Fibroblast of pulmonary artery (primary cell): ENCODE results near the gene SMC6.

Experiments
- DNase-seq: peaks from one replicate; pipeline ENCODE4 v3.0.0-alpha.2; 2010; ENCODE audit warnings: low read depth
- H3K4me3 ChIP-seq: replicated peaks from 2 replicates; pipeline ENCODE4 v1.5.1; 2011; ENCODE audit warnings: low read depth, mild to moderate bottlenecking, control low read depth, low read length, moderate library complexity
- CTCF ChIP-seq: IDR thresholded peaks from 2 replicates; pipeline ENCODE4 v1.5.1; 2011; ENCODE audit warnings: mild to moderate bottlenecking, control low read depth, low read length, inconsistent platforms; ENCODE audit errors: missing control alignments

The SMC6 gene

DNA sequence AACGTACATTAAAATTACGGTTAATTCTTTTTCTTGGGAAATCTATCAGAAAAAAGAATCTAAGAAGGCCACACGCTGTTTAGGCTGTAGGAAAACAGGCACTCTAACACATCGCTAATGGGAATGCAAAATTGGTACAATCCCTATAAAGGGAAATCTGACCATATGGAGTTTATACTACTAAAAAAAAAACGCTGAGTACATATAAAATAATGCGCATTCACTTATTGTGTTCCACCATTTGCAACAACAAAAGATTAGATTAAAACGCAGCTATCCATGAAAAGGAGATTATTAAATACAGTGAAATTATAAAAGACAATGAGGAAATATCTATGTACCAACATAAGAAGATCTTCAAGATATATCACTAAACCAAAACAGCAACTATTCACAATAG is 62.8 kb downstream of the SMC6 start:
- TF ChIP-seq CTCF: no peak
- H3K4me3 ChIP-seq: no peak overlapping the region
- DNase-seq: no peak

GRCh38 chr2:17689010-17689409 is 64.6 kb downstream of the SMC6 start:
- no peak for DNase-seq
- TF ChIP-seq CTCF: no peak
- no peak overlapping the region for H3K4me3 ChIP-seq

GRCh38 chr2:17688600-17688999 is 65.0 kb downstream of the SMC6 start:
- DNase-seq: no peak
- H3K4me3 ChIP-seq: no peak overlapping the region
- TF ChIP-seq CTCF: no peak

DNA sequence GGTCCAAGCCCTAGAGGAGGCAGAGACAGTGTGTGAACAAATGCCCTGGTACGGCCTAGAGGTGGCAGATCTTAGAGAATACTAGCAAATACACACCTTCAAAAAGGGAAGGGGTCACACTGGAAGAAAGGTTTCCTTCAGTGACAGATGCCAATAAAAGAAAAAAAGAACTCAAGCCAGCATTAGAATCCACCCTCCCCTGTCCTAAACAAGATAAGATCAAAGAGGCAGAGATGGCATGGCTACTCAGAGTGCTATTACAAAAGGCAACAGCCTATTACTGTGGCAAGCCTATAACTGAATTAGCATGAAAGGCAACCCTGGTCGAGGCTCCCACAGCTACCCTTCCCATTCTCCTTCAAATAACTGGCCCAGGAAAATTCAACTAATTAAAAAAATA is 69.6 kb downstream of the SMC6 start:
- TF ChIP-seq CTCF: no peak
- DNase-seq: no peak
- H3K4me3 ChIP-seq: no peak overlapping the region

GRCh38 chr2:17682098-17682857 is 71.3 kb downstream of the SMC6 start:
- H3K4me3 ChIP-seq: no peak overlapping the region
- DNase-seq: no peak
- no peak for TF ChIP-seq CTCF

- no peak overlapping the region for H3K4me3 ChIP-seq
- DNase-seq: peak; percentile 18
- no peak for TF ChIP-seq CTCF
Measured at GRCh38 chr2:17680119-17680518, 73.5 kb downstream of the SMC6 start.

GRCh38 chr2:17674817-17675216 is 78.8 kb downstream of the SMC6 start:
- no peak overlapping the region for H3K4me3 ChIP-seq
- DNase-seq: no peak
- TF ChIP-seq CTCF: no peak
